SJSA1 (cell line): ENCODE results near the gene MUS81. TPM values are rescaled to one million over a fixed set of nuclear protein-coding genes. Genes with fewer than 3 reads are reported as not detected.
A peak's percentile ranks its signal among the peaks of the same experiment; 100 is the strongest.

Experiments
- DNase-seq, 2 experiments: peaks; one replicate each; pipeline ENCODE4 v3.0.0-alpha.2; 2015 to 2020; ENCODE audit warnings: low spot score in 2 of 2, low read depth in 1 of 2
- H3K27ac ChIP-seq: fragments of 250-450 bp; sonication (Bioruptor Pico); 2 replicates; pipeline ENCODE4 v1.5.1; 2020; ENCODE audit warnings: mild to moderate bottlenecking, moderate library complexity
- H3K27me3 ChIP-seq: fragments of 250-450 bp; sonication (Bioruptor Pico); replicated peaks from 2 replicates; pipeline ENCODE4 v1.5.1; 2020; ENCODE audit warnings: mild to moderate bottlenecking, moderate library complexity
- H3K36me3 ChIP-seq: fragments of 250-450 bp; sonication (Bioruptor Pico); 2 replicates; pipeline ENCODE4 v1.5.1; 2020; ENCODE audit warnings: mild to moderate bottlenecking
- H3K4me1 ChIP-seq: fragments of 250-450 bp; sonication (Bioruptor Pico); replicated peaks from 2 replicates; pipeline ENCODE4 v1.6.1; 2021; ENCODE audit warnings: mild to moderate bottlenecking
- H3K4me3 ChIP-seq: fragments of 250-450 bp; sonication (Bioruptor Pico); 2 replicates; pipeline ENCODE4 v1.5.1; 2020; ENCODE audit warnings: mild to moderate bottlenecking
- H3K9me3 ChIP-seq: fragments of 250-450 bp; sonication (Bioruptor Pico); replicated peaks from 2 replicates; pipeline ENCODE4 v1.5.1; 2020; ENCODE audit warnings: mild to moderate bottlenecking
- total RNA-seq: library from RNA; depleted of rRNA; stranded (reverse); fragments of >200 nt; shearing (Covaris generic); gene quantifications from 2 replicates; pipeline ENCODE4 v1.2.3, GENCODE V29; 2014

MUS81 gene
- total RNA-seq, 1 experiment from 2014 or later = 130 TPM

GRCh38 chr11:65861165-65861505 is 902 bp downstream of the MUS81 start:
- peak overlapping the region; percentile 93 for H3K4me3 ChIP-seq
- DNase-seq = peak in 1 of 2 experiments; percentile 66
- peak overlapping the region; percentile 81 for H3K27ac ChIP-seq
- H3K4me1 ChIP-seq = peaks cover 28% of the 10 kb centered on the region
- H3K27me3 ChIP-seq = no peaks in the 10 kb centered on the region
- H3K9me3 ChIP-seq = peaks cover 3% of the 10 kb centered on the region
- H3K36me3 ChIP-seq = peaks cover 76% of the 10 kb centered on the region

- peak in 1 of 2 experiments; percentile 64 for DNase-seq
- Histone ChIP-seq H3K36me3 (peaks cover 76% of the 10 kb centered on the region), H3K4me3 (peak overlapping the region; percentile 93), H3K4me1 (peaks cover 23% of the 10 kb centered on the region), H3K27ac (no peak overlapping the region), H3K27me3 (no peaks in the 10 kb centered on the region), H3K9me3 (peaks cover 3% of the 10 kb centered on the region)
Observed at GRCh38 chr11:65861533-65862183, 1.4 kb downstream of the MUS81 start.

DNA sequence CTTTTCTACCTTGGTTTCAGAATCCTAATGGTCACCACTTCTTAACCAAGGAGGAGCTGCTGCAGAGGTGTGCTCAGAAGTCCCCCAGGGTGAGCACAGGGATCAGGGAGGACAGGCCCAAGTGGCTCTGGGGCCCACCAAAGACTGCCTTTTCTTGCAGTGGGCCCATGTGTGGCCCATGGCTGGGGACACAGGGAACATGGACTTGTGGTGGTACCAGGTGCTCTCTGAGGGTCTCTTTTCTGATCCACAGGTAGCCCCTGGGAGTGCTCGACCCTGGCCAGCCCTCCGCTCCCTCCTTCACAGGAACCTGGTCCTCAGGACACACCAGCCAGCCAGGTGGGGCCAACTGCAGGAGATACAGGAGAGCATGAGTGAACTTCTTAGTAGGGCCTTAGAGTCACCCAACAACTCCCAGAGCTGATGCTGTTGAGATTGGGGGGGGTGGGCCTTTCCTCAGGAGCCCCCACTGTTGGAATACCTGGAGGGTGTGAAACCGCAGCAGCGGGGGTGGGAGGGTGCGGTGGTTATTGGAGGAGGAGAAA is 2.0 kb downstream of the MUS81 start:
- H3K9me3 ChIP-seq = peaks cover 1% of the 10 kb centered on the region
- H3K27me3 ChIP-seq = no peaks in the 10 kb centered on the region
- no peak overlapping the region for H3K27ac ChIP-seq
- H3K4me3 ChIP-seq = no peak overlapping the region
- H3K4me1 ChIP-seq = peaks cover 22% of the 10 kb centered on the region
- peaks cover 76% of the 10 kb centered on the region for H3K36me3 ChIP-seq
- DNase-seq = peak in 1 of 2 experiments; percentile 57

DNA sequence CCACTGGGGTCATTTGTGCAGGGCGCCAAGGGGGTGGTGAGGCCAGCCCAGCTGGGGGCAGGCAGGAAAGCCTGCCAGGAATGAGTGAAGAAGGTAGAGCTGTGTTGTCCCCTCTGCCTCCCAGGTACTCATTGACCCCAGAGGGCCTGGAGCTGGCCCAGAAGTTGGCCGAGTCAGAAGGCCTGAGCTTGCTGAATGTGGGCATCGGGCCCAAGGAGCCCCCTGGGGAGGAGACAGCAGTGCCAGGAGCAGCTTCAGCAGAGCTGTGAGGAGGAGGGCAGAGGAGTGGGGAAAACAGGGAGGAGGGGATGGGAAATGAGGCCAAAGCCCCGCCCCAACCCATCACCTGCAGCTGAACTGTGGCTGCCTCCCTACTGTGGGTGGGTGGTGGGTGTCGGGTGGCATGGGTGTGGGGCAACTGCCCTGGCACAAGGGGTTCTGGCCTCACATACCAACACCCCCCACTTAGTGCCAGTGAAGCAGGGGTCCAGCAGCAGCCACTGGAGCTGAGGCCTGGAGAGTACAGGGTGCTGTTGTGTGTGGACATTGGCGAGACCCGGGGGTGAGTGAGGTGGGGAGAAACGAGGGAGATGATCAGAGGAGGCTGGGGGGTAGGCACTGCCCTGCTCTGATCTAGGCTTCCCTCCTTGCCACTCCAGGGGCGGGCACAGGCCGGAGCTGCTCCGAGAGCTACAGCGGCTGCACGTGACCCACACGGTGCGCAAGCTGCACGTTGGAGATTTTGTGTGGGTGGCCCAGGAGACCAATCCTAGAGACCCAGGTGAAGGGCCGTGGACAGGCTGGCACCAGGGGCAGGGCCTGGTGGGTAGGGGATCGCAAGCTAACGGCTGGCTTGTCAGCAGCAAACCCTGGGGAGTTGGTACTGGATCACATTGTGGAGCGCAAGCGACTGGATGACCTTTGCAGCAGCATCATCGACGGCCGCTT is 3.0 kb downstream of the MUS81 start:
- Histone ChIP-seq H3K27ac (no peak overlapping the region), H3K36me3 (peaks cover 78% of the 10 kb centered on the region), H3K4me1 (peaks cover 22% of the 10 kb centered on the region), H3K27me3 (no peaks in the 10 kb centered on the region), H3K4me3 (no peak overlapping the region), H3K9me3 (no peaks in the 10 kb centered on the region)
- DNase-seq = peak in 1 of 2 experiments; percentile 55

GRCh38 chr11:65863889-65864705 is 3.9 kb downstream of the MUS81 start:
- peak; percentile 1 to 56 for DNase-seq
- H3K36me3 ChIP-seq = peaks cover 87% of the 10 kb centered on the region
- H3K27ac ChIP-seq = no peak overlapping the region
- no peaks in the 10 kb centered on the region for H3K9me3 ChIP-seq
- H3K27me3 ChIP-seq = no peaks in the 10 kb centered on the region
- H3K4me3 ChIP-seq = no peak overlapping the region
- H3K4me1 ChIP-seq = peaks cover 18% of the 10 kb centered on the region

DNA sequence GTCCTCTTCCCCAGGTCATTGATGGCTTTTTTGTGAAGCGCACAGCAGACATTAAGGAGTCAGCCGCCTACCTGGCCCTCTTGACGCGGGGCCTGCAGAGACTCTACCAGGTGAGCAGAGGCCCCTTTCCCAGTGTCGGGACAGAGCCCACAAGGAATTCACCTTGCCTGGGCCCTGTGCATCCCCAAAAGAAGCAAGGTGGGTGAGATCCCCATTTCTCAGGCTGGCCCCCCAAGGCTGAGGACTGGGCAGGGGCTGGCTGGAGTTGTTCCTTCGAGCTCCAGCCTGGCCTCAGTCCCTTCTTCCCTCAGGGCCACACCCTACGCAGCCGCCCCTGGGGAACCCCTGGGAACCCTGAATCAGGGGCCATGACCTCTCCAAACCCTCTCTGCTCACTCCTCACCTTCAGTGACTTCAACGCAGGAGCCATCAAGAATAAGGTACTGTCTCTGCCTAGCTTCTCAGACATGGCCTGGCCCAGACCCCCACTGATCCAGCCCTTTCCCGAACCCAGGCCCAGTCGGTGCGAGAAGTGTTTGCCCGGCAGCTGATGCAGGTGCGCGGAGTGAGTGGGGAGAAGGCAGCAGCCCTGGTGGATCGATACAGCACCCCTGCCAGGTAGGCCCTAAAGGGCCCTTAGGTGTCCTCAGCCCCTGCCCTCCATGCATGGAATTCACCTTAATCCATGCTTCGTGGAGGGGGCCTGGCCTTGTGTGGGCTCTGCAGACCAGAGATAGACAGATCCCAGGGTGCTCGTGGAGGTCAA is 4.7 kb downstream of the MUS81 start:
- H3K36me3 ChIP-seq = peaks cover 95% of the 10 kb centered on the region
- H3K27ac ChIP-seq = no peak overlapping the region
- H3K27me3 ChIP-seq = no peaks in the 10 kb centered on the region
- no peak overlapping the region for H3K4me3 ChIP-seq
- DNase-seq = peak in 1 of 2 experiments; percentile 52
- no peaks in the 10 kb centered on the region for H3K9me3 ChIP-seq
- peaks cover 15% of the 10 kb centered on the region for H3K4me1 ChIP-seq

DNA sequence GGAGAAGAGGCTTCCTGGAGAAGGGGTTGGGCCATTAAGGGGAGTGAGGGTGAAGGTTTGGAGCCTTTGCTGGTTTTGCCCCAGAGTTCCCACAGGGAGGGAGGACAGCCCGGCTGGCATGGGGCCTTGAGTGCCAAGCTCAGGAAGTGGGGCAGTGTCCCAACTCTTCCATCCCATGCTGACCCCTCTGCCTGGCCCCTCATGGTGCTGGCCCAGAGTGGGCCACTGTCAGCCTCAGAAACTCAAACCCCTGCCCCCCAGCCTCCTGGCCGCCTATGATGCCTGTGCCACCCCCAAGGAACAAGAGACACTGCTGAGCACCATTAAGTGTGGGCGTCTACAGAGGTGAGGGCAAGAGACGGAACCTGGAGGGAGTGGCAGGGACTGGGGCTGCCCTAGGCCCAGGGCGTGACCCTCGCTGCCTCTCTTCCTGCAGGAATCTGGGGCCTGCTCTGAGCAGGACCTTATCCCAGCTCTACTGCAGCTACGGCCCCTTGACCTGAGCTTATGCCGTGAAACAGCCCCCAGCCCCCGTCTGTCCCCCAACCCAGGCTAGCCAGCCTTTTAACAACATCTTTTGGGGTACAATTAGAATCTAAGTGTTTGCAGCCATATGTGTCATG is 5.4 kb downstream of the MUS81 start:
- Histone ChIP-seq H3K36me3 (peaks cover 100% of the 10 kb centered on the region), H3K9me3 (no peaks in the 10 kb centered on the region), H3K27ac (no peak overlapping the region), H3K27me3 (no peaks in the 10 kb centered on the region), H3K4me3 (no peak overlapping the region), H3K4me1 (peaks cover 20% of the 10 kb centered on the region)
- DNase-seq = peak in 1 of 2 experiments; percentile 52

DNA sequence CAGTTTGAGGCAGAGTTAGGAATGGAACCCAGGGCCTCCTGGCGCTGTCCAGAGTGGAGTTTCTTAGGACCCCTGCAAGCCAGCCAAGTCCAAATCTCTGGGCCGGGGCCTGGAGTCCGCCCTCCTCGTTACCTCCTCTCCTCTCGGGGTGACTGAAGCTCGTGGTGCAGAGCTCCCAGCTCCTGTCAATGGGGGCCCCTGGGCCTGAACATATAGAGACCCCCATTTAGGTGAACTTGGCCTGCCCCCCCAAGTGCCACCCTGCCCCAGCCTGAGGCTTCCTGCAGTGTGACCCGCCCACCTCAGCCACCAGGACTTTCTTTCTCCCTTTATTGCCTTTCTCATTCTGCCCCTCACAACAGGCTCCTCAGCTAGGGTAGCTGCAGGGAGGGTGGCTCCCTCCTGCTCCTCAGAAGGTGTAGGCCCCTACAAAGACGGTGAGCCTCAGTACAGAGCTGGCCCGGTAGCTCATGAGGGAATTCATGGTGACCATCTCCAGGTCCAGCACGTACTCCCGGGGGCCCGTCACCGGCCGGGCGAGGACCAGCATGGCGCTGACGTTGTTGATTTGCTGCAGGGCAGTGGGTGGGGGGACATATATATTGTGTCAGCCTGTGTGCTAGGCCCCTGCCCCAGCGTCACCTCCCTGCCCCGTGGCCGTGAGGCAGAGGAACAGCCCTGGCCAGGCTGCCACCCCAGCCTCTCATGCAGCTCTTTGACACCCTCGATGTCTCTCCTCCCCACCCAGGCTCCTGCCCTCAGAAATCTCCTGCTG is 6.5 kb downstream of the MUS81 start:
- Histone ChIP-seq H3K36me3 (peaks cover 100% of the 10 kb centered on the region), H3K27ac (no peak overlapping the region), H3K27me3 (no peaks in the 10 kb centered on the region), H3K9me3 (no peaks in the 10 kb centered on the region), H3K4me3 (no peak overlapping the region), H3K4me1 (peaks cover 26% of the 10 kb centered on the region)
- peak in 1 of 2 experiments; percentile 57 for DNase-seq

GRCh38 chr11:65867284-65868071 is 7.2 kb downstream of the MUS81 start:
- no peak overlapping the region for H3K27ac ChIP-seq
- 0 out of 2 replicates have a peak, but pooled peaks cover 3% of the 10 kb centered on the region for H3K9me3 ChIP-seq

GRCh38 chr11:65868076-65868667 is 7.9 kb downstream of the MUS81 start:
- Histone ChIP-seq H3K36me3 (peaks cover 93% of the 10 kb centered on the region), H3K9me3 (0 out of 2 replicates have a peak, but pooled peaks cover 3% of the 10 kb centered on the region), H3K27me3 (no peaks in the 10 kb centered on the region), H3K27ac (no peak overlapping the region), H3K4me3 (no peak overlapping the region), H3K4me1 (peaks cover 29% of the 10 kb centered on the region)
- peak in 1 of 2 experiments; percentile 63 for DNase-seq

More at GRCh38 chr11:65867284-65868071, 7.2 kb downstream of the MUS81 start:
- no peak overlapping the region for H3K4me3 ChIP-seq
- no peaks in the 10 kb centered on the region for H3K27me3 ChIP-seq
- peaks cover 25% of the 10 kb centered on the region for H3K4me1 ChIP-seq
- peak in 1 of 2 experiments; percentile 61 for DNase-seq
- H3K36me3 ChIP-seq = peaks cover 97% of the 10 kb centered on the region

DNA sequence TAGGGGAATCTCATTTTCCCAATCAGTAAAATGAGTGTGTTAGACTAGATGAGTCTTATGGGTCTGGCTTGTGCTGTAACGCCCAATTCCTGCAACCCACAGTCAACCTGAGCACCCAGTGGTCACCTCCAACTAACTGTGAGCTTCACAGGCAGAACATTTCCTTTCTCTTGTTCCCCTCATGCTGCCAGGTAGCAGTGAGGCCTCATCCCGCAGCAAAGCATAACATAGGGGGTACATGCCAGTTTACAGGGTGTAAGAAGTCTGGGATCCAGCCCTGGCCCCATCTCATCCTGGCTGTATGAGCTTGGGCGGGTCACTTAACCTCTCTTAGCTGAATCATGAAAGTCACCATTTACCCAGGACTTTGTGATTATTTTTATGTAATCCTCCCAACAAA is 8.7 kb downstream of the MUS81 start:
- H3K27ac ChIP-seq = no peak overlapping the region
- peaks cover 85% of the 10 kb centered on the region for H3K36me3 ChIP-seq
- DNase-seq = no peak

More for the DNA sequence above, 8.7 kb downstream of the MUS81 start:
- H3K4me1 ChIP-seq = peaks cover 35% of the 10 kb centered on the region
- no peaks in the 10 kb centered on the region for H3K27me3 ChIP-seq
- 0 out of 2 replicates have a peak, but pooled peaks cover 3% of the 10 kb centered on the region for H3K9me3 ChIP-seq
- no peak overlapping the region for H3K4me3 ChIP-seq
